ENCODE measurements around the gene UBE2E1.

GRCh38 chr3:23810343-23811184 lies 4.8 kb downstream of the UBE2E1 start:
- TF ChIP-seq POLR2A (IDR thresholded peaks at IDR 0.05; ENCODE audit: low read length) (peak; percentile 43), GATA1 (IDR thresholded peaks at IDR 0.05; ENCODE audit: low read depth, low read length) (no peak)
